H1 (cell line): ENCODE measurements around the gene FOXQ1. TPM values are rescaled to one million over a fixed set of nuclear protein-coding genes. Genes with fewer than 3 reads are reported as not detected.

Experiments used
- BCL11A ChIP-seq, 2 experiments: IDR thresholded peaks; one replicate each; pipeline ENCODE4 v1.6.1; 2011; ENCODE audit warnings: low read depth in 2 of 2, low read length in 2 of 2, mild to moderate bottlenecking in 2 of 2
- BRCA1 ChIP-seq: IDR thresholded peaks from 2 replicates; pipeline ENCODE4 v1.6.1; 2012; ENCODE audit warnings: low read depth, low read length, improper control_type of control experiment
- JUND ChIP-seq: IDR thresholded peaks from 2 replicates; pipeline ENCODE4 v1.6.1; 2011; ENCODE audit warnings: mild to moderate bottlenecking, improper control_type of control experiment, low read length
- KDM1A ChIP-seq: fragments of 200-600, 300-600 bp; sonication (generic); IDR thresholded peaks from 2 replicates; pipeline ENCODE4 v1.7.1; 2016; ENCODE audit warnings: mild to moderate bottlenecking, low read length, borderline replicate concordance
- KDM4A ChIP-seq: IDR thresholded peaks from one replicate; pipeline ENCODE4 v1.7.1; 2012; ENCODE audit warnings: low read depth, mild to moderate bottlenecking, moderate library complexity, low read length, inconsistent platforms; ENCODE audit not compliant: severe bottlenecking
- MAX ChIP-seq: IDR thresholded peaks from 2 replicates; pipeline ENCODE4 v1.6.1; 2012; ENCODE audit warnings: inconsistent platforms
- RAD21 ChIP-seq, 2 experiments: IDR thresholded peaks in 1 of 2; conservative IDR thresholded peaks in 1 of 2; 2 replicates each; pipeline ENCODE4 v1.6.1; 2011; ENCODE audit warnings: low read depth in 2 of 2, low read length in 2 of 2, improper control_type of control experiment in 1 of 2, inconsistent platforms in 1 of 2, mild to moderate bottlenecking in 1 of 2, moderate library complexity in 1 of 2
- SP4 ChIP-seq: IDR thresholded peaks from 2 replicates; pipeline ENCODE4 v1.6.1; 2012; ENCODE audit warnings: low read length, inconsistent platforms
- ZNF274 ChIP-seq: IDR thresholded peaks from 2 replicates; pipeline ENCODE4 v1.7.0; 2012; ENCODE audit warnings: low read length, borderline replicate concordance; ENCODE audit errors: extremely low read depth
- polyA plus RNA-seq, 7 experiments: library from polyadenylated mRNA; depleted of rRNA in 3 of 7; stranded (reverse) in 5 of 7; unstranded in 2 of 7; fragments of >200 nt in 5 of 7; fragments of 200-250 nt in 2 of 7; gene quantifications; 1 replicate in 5 of 7; 2 replicates in 1 of 7; 4 replicates in 1 of 7; pipeline versions ENCODE4 v1.2.1 to v1.2.3, GENCODE V29; 2011 to 2013; ENCODE audit warnings: missing spikeins in 2 of 7, mixed read lengths in 2 of 7
- total RNA-seq: library from RNA; stranded (reverse); fragmentation: NEBNext Ultra II Directional; extraction: Animal tissue kit (Norgen Biotek cat#: 25700); gene quantifications from 2 replicates; pipeline ENCODE4 v1.2.1, GENCODE V29; 2021
- TF ChIP-seq, protein P1 (sequence below): fragments of 300-600 bp; sonication (generic); IDR thresholded peaks from 2 replicates; pipeline ENCODE4 v1.7.1; 2012; ENCODE audit warnings: low read length, moderate library complexity, mild to moderate bottlenecking, inconsistent platforms; ENCODE audit not compliant: insufficient replicate concordance
- TF ChIP-seq, protein P2 (sequence below): IDR thresholded peaks from 2 replicates; pipeline ENCODE4 v1.6.1; 2012; ENCODE audit warnings: inconsistent platforms

The FOXQ1 gene
- total and polyA plus RNA-seq, 2 of the 8 experiments (the other 6 are each of a cell fraction or from before 2014, with no cell fraction given), result 0.03 TPM; not detected in 1

DNA sequence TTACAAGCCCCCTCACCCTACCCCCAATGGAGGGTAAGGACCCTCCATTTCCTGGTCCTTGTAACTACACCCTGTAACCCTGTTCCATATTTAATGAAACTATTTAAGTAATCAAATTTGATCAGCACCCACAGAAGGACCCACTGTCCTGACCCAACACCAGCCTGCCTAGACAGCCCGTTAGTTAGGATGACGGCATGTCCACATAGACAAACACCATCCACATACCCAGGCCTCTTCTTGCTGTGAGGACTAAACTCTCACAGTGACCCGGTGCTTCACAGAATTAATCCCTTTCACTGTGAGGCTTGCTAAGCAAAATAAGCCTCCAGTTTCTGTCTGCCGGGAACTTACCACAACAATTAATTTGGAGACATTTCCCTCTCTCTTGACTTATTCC, 32.8 kb upstream of the FOXQ1 start (continued):
- TF ChIP-seq, protein P1, sequence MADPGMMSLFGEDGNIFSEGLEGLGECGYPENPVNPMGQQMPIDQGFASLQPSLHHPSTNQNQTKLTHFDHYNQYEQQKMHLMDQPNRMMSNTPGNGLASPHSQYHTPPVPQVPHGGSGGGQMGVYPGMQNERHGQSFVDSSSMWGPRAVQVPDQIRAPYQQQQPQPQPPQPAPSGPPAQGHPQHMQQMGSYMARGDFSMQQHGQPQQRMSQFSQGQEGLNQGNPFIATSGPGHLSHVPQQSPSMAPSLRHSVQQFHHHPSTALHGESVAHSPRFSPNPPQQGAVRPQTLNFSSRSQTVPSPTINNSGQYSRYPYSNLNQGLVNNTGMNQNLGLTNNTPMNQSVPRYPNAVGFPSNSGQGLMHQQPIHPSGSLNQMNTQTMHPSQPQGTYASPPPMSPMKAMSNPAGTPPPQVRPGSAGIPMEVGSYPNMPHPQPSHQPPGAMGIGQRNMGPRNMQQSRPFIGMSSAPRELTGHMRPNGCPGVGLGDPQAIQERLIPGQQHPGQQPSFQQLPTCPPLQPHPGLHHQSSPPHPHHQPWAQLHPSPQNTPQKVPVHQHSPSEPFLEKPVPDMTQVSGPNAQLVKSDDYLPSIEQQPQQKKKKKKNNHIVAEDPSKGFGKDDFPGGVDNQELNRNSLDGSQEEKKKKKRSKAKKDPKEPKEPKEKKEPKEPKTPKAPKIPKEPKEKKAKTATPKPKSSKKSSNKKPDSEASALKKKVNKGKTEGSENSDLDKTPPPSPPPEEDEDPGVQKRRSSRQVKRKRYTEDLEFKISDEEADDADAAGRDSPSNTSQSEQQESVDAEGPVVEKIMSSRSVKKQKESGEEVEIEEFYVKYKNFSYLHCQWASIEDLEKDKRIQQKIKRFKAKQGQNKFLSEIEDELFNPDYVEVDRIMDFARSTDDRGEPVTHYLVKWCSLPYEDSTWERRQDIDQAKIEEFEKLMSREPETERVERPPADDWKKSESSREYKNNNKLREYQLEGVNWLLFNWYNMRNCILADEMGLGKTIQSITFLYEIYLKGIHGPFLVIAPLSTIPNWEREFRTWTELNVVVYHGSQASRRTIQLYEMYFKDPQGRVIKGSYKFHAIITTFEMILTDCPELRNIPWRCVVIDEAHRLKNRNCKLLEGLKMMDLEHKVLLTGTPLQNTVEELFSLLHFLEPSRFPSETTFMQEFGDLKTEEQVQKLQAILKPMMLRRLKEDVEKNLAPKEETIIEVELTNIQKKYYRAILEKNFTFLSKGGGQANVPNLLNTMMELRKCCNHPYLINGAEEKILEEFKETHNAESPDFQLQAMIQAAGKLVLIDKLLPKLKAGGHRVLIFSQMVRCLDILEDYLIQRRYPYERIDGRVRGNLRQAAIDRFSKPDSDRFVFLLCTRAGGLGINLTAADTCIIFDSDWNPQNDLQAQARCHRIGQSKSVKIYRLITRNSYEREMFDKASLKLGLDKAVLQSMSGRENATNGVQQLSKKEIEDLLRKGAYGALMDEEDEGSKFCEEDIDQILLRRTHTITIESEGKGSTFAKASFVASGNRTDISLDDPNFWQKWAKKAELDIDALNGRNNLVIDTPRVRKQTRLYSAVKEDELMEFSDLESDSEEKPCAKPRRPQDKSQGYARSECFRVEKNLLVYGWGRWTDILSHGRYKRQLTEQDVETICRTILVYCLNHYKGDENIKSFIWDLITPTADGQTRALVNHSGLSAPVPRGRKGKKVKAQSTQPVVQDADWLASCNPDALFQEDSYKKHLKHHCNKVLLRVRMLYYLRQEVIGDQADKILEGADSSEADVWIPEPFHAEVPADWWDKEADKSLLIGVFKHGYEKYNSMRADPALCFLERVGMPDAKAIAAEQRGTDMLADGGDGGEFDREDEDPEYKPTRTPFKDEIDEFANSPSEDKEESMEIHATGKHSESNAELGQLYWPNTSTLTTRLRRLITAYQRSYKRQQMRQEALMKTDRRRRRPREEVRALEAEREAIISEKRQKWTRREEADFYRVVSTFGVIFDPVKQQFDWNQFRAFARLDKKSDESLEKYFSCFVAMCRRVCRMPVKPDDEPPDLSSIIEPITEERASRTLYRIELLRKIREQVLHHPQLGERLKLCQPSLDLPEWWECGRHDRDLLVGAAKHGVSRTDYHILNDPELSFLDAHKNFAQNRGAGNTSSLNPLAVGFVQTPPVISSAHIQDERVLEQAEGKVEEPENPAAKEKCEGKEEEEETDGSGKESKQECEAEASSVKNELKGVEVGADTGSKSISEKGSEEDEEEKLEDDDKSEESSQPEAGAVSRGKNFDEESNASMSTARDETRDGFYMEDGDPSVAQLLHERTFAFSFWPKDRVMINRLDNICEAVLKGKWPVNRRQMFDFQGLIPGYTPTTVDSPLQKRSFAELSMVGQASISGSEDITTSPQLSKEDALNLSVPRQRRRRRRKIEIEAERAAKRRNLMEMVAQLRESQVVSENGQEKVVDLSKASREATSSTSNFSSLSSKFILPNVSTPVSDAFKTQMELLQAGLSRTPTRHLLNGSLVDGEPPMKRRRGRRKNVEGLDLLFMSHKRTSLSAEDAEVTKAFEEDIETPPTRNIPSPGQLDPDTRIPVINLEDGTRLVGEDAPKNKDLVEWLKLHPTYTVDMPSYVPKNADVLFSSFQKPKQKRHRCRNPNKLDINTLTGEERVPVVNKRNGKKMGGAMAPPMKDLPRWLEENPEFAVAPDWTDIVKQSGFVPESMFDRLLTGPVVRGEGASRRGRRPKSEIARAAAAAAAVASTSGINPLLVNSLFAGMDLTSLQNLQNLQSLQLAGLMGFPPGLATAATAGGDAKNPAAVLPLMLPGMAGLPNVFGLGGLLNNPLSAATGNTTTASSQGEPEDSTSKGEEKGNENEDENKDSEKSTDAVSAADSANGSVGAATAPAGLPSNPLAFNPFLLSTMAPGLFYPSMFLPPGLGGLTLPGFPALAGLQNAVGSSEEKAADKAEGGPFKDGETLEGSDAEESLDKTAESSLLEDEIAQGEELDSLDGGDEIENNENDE, result no peak
- TF ChIP-seq ZNF274, result no peak
- no peak for TF ChIP-seq BCL11A (IDR thresholded peaks at IDR 0.05; ENCODE audit: low read depth in 2 of 2, low read length in 2 of 2)
- TF ChIP-seq, protein P2, sequence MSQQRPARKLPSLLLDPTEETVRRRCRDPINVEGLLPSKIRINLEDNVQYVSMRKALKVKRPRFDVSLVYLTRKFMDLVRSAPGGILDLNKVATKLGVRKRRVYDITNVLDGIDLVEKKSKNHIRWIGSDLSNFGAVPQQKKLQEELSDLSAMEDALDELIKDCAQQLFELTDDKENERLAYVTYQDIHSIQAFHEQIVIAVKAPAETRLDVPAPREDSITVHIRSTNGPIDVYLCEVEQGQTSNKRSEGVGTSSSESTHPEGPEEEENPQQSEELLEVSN, result no peak
- no peak for TF ChIP-seq MAX
- no peak for TF ChIP-seq KDM1A
- TF ChIP-seq RAD21 (IDR thresholded peaks at IDR 0.05 in 1 of 2, conservative IDR thresholded peaks at IDR 0.05 in 1 of 2; ENCODE audit: low read depth in 2 of 2, low read length in 2 of 2), result no peak
- TF ChIP-seq BRCA1, result no peak
- TF ChIP-seq SP4, result no peak
- no peak for TF ChIP-seq KDM4A
- no peak for TF ChIP-seq JUND
